ENCODE measurements around the gene DHX58.

Gene DHX58

GRCh38 chr17:42078396-42079043, 34.0 kb downstream of the DHX58 start:
- H3K79me2 ChIP-seq (ENCODE audit: insufficient read depth, low read length): peaks cover 7% of the 10 kb centered on the region; the same call in 1 of the 2 replicates

GRCh38 chr17:42077755-42078154, 34.8 kb downstream of the DHX58 start:
- Histone ChIP-seq H3F3A (ENCODE audit: low read depth) (no peaks in the 10 kb centered on the region), H4K20me1 (ENCODE audit: insufficient read depth, low read length, poor library complexity, severe bottlenecking) (no peaks in the 10 kb centered on the region), H3K9me2 (replicated peaks; ENCODE audit: low read depth, low read length) (no peaks in the 10 kb centered on the region), H3K4me1 (ENCODE audit: insufficient read depth, low read length, poor library complexity, severe bottlenecking) (peaks cover 20% of the 10 kb centered on the region), H3K79me2 (ENCODE audit: insufficient read depth, low read length) (peaks cover 14% of the 10 kb centered on the region; the same call in 1 of the 2 replicates), H3K4me3 (ENCODE audit: low read length, poor library complexity, severe bottlenecking) (no peak overlapping the region), H2AFZ (ENCODE audit: low read length) (no peak overlapping the region), H3K36me3 (ENCODE audit: insufficient read depth, low read length) (no peaks in the 10 kb centered on the region), H3K9me3 (ENCODE audit: insufficient read depth, low read depth, low read length) (no peaks in the 10 kb centered on the region), H3K27me3 (ENCODE audit: insufficient read depth, low read length, poor library complexity, severe bottlenecking) (no peaks in the 10 kb centered on the region), H3K4me2 (ENCODE audit: low read depth, low read length, poor library complexity, severe bottlenecking) (no peak overlapping the region), H3K9ac (ENCODE audit: low read depth, low read length, poor library complexity, severe bottlenecking) (no peak overlapping the region)
- TF ChIP-seq EZH2phosphoT487 (IDR thresholded peaks at IDR 0.05; ENCODE audit: borderline replicate concordance) (no peak), CTCF (conservative IDR thresholded peaks at IDR 0.05; ENCODE audit: low read length) (no peak)

More at GRCh38 chr17:42078396-42079043, 34.0 kb downstream of the DHX58 start:
- H3K9me3 ChIP-seq (ENCODE audit: insufficient read depth, low read depth, low read length): no peaks in the 10 kb centered on the region
- no peaks in the 10 kb centered on the region for H3K36me3 ChIP-seq (ENCODE audit: insufficient read depth, low read length)
- H3K4me1 ChIP-seq (ENCODE audit: insufficient read depth, low read length, poor library complexity, severe bottlenecking): peaks cover 13% of the 10 kb centered on the region
- no peak overlapping the region for H2AFZ ChIP-seq (ENCODE audit: low read length)
- H3F3A ChIP-seq (ENCODE audit: low read depth): no peaks in the 10 kb centered on the region
- no peaks in the 10 kb centered on the region for H4K20me1 ChIP-seq (ENCODE audit: insufficient read depth, low read length, poor library complexity, severe bottlenecking)
- no peak overlapping the region for H3K4me3 ChIP-seq (ENCODE audit: low read length, poor library complexity, severe bottlenecking)
- H3K9ac ChIP-seq (ENCODE audit: low read depth, low read length, poor library complexity, severe bottlenecking): no peak overlapping the region
- no peaks in the 10 kb centered on the region for H3K9me2 ChIP-seq (replicated peaks; ENCODE audit: low read depth, low read length)
- no peak overlapping the region for H3K4me2 ChIP-seq (ENCODE audit: low read depth, low read length, poor library complexity, severe bottlenecking)
- TF ChIP-seq CTCF (conservative IDR thresholded peaks at IDR 0.05; ENCODE audit: low read length) (no peak), EZH2phosphoT487 (IDR thresholded peaks at IDR 0.05; ENCODE audit: borderline replicate concordance) (no peak)
- no peaks in the 10 kb centered on the region for H3K27me3 ChIP-seq (ENCODE audit: insufficient read depth, low read length, poor library complexity, severe bottlenecking)

- Histone ChIP-seq H2AFZ (ENCODE audit: low read length) (no peak overlapping the region), H3K9ac (ENCODE audit: low read depth, low read length, poor library complexity, severe bottlenecking) (no peak overlapping the region), H4K20me1 (ENCODE audit: insufficient read depth, low read length, poor library complexity, severe bottlenecking) (no peaks in the 10 kb centered on the region), H3K9me3 (ENCODE audit: insufficient read depth, low read depth, low read length) (no peaks in the 10 kb centered on the region), H3K27me3 (ENCODE audit: insufficient read depth, low read length, poor library complexity, severe bottlenecking) (no peaks in the 10 kb centered on the region), H3K4me1 (ENCODE audit: insufficient read depth, low read length, poor library complexity, severe bottlenecking) (peaks cover 27% of the 10 kb centered on the region), H3K79me2 (ENCODE audit: insufficient read depth, low read length) (peaks cover 20% of the 10 kb centered on the region; the same call in 1 of the 2 replicates), H3K36me3 (ENCODE audit: insufficient read depth, low read length) (no peaks in the 10 kb centered on the region), H3F3A (ENCODE audit: low read depth) (no peaks in the 10 kb centered on the region), H3K4me3 (ENCODE audit: low read length, poor library complexity, severe bottlenecking) (no peak overlapping the region), H3K4me2 (ENCODE audit: low read depth, low read length, poor library complexity, severe bottlenecking) (no peak overlapping the region), H3K9me2 (replicated peaks; ENCODE audit: low read depth, low read length) (no peaks in the 10 kb centered on the region)
- no peak for TF ChIP-seq EZH2phosphoT487 (IDR thresholded peaks at IDR 0.05; ENCODE audit: borderline replicate concordance)
- no peak for TF ChIP-seq CTCF (conservative IDR thresholded peaks at IDR 0.05; ENCODE audit: low read length)
Measured at GRCh38 chr17:42076797-42077559, 35.5 kb downstream of the DHX58 start.
